AG09309 (cell line): ENCODE results near the gene DIP2C.

Source experiments
- DNase-seq: peaks from one replicate; pipeline ENCODE4 v3.0.0-alpha.2; 2010; ENCODE audit warnings: low read depth
- H3K4me3 ChIP-seq: 2 replicates; pipeline ENCODE4 v1.5.1; 2011; ENCODE audit warnings: mild to moderate bottlenecking, low read depth, low read length, moderate library complexity; ENCODE audit not compliant: control insufficient read depth
- TF ChIP-seq, protein P1 (sequence below): IDR thresholded peaks from 2 replicates; pipeline ENCODE4 v1.5.1; 2011; ENCODE audit warnings: mild to moderate bottlenecking, low read depth, low read length, inconsistent platforms; ENCODE audit not compliant: insufficient read depth, control insufficient read depth; ENCODE audit errors: missing control alignments

The DIP2C gene

DNA sequence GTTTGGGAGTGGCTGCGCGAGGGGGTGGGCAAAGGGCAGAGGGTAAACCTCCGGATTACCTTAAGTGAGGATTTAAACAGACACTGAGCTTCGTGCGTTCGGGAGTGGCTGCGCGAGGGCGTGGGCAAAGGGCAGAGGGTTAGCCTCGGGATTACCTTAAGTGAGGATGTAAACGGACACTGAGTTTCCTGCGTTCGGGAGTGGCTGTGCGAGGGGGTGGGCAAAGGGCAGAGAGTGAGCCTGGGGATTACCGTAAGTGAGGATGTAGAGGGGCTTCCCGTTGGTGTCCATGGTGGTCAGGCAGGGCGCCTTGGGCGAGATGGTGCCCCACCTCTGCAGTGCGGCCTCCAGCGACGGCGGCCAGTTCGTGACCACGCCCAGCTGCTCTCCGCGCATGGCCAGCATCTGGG, 275.8 kb downstream of the DIP2C start:
- TF ChIP-seq, protein P1, sequence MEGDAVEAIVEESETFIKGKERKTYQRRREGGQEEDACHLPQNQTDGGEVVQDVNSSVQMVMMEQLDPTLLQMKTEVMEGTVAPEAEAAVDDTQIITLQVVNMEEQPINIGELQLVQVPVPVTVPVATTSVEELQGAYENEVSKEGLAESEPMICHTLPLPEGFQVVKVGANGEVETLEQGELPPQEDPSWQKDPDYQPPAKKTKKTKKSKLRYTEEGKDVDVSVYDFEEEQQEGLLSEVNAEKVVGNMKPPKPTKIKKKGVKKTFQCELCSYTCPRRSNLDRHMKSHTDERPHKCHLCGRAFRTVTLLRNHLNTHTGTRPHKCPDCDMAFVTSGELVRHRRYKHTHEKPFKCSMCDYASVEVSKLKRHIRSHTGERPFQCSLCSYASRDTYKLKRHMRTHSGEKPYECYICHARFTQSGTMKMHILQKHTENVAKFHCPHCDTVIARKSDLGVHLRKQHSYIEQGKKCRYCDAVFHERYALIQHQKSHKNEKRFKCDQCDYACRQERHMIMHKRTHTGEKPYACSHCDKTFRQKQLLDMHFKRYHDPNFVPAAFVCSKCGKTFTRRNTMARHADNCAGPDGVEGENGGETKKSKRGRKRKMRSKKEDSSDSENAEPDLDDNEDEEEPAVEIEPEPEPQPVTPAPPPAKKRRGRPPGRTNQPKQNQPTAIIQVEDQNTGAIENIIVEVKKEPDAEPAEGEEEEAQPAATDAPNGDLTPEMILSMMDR = no peak
- no peak for DNase-seq
- no peak overlapping the region for H3K4me3 ChIP-seq

DNA sequence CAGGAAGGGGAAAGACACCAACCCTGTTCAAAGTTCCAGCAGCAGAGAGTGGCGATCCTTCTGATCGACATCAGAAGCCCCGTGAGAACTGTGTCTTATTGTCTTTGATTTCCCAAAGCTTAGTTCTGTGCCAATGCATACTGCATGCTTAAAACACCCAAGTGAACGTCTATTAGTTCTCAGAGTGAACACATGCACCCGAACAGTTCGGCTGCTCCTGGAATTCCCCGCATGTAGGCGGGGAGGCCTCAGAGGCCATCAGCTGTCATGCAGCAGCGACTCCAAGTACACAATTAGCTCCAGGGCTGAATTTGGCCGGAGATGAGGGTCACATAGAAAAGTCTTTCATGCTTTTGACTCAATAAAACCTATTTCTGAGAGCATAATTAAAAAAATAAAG, 277.4 kb downstream of the DIP2C start:
- no peak overlapping the region for H3K4me3 ChIP-seq
- no peak for DNase-seq
- TF ChIP-seq, protein P1 = no peak

DNA sequence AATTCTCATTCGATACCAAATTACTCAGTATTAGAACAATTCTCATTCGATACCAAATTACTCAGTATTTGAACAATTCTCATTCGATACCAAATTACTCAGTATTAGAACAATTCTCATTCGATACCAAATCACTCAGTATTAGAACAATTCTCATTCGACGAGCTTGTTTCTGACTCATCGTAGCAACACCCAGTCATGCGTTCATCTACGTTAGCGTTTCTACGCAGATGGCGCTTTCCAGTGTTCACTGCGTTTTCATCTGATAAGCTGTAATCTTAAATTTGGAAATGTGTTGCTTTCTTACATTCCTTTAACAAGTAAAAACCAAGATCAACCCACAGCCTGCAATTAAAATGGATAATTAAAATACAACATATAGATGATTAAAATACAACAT, 277.9 kb downstream of the DIP2C start:
- TF ChIP-seq, protein P1 = no peak
- DNase-seq = no peak
- H3K4me3 ChIP-seq = no peak overlapping the region

DNA sequence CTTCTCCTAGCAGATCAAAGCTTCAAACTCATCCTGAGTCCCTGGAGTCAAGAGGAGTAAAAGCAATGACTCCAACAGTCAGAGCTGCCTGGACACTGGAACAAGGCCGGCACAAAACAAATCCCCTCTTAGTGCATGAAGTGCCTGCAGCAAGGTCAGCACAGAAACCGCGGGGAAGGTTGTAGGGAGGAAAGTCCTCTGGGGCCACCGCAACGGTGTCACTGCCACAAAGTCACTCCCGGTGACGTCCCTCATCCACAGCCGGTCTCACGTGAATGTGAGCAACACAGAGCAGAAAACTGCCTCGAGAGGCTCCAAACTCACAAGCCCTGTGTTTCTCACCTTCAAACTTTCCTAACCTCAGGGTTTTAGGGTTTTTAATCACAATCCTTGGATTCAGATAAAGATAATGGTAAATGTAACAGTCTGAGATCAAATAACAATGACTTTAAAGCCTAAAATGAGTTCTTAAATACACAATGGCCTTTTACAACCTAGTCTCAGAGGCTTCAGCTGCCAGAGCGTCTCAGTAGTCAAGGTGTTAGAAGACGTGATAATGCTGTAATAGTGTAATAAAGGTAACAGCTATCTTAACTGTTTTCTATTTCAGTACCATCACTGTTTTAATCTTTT, 279.9 kb downstream of the DIP2C start:
- TF ChIP-seq, protein P1 = no peak
- no peak overlapping the region for H3K4me3 ChIP-seq
- no peak for DNase-seq

DNA sequence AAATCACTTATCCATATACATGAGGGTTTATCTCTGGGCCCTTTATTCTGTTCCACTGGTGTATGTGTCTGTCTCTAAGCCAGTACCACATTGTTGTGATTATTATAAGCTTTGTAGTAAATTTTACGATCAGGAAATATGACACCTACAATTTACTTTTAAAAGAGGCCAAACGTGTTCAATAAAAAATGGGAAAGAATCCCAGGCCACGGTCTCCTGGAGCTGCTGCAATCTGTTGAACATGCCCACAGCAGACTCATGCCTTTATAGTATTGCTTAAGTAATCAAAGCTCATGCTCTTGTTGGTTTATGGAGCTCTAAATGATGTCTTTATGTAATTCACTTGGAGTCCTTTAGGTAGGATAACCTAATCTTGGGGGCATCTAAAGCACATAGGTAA, 281.2 kb downstream of the DIP2C start:
- TF ChIP-seq, protein P1 = no peak
- H3K4me3 ChIP-seq = no peak overlapping the region
- DNase-seq = peak; percentile 76

DNA sequence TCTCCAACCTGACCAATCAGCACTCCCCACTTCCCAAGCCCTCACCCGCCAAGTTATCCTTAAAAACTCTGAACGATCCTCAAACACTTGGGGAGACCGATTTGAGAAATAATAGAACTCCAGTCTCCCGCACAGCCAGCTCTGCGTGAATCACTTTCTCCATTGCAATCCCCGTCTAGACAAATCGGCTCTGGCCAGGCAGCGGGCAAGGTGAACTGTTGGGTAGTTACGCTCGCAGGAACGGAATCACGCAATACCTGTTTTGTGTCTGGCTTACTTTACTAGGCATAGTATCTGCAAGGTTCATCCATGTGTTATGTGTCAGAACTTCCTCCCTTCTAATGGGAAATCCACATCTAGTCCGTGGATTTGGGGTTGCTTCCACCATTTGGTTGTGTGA, 282.5 kb downstream of the DIP2C start:
- TF ChIP-seq, protein P1 = no peak
- no peak overlapping the region for H3K4me3 ChIP-seq
- DNase-seq = no peak
